HFF-Myc (cell line): ENCODE results near the gene KCNK18.

ENCODE experiments used
- DNase-seq: peaks from one replicate; pipeline ENCODE4 v3.0.0-alpha.2; 2011; ENCODE audit warnings: low read depth; ENCODE audit errors: extremely low read depth
- H3K4me3 ChIP-seq: replicated peaks from 2 replicates; pipeline ENCODE4 v1.5.1; 2011; ENCODE audit warnings: low read depth, mild to moderate bottlenecking, control low read depth, low read length
- TF ChIP-seq, protein P1 (sequence below): IDR thresholded peaks from 2 replicates; pipeline ENCODE4 v1.5.1; 2012; ENCODE audit warnings: mild to moderate bottlenecking, low read depth, low read length, control low read depth; ENCODE audit errors: missing control alignments

KCNK18 gene

DNA sequence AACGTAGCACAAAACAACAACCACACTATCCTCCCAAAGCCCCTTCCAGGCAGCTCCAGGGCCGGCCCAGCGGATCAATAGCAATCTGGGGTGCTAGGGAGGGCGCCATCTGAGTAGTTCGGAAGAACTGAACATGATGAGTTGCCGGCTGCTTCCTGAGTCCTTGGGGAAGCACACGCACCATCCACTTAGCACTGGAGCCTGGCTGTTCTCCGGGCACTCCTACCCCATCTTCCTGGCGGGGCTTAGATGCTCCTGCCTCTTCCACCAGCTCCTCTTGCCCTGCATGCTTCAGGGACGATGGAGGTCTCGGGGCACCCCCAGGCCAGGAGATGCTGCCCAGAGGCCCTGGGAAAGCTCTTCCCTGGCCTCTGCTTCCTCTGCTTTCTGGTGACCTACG is at the start of gene KCNK18:
Gene KCNK18, plus strand, starts transcription at position 301 of the 400 bp plus-strand sequence. Its CDS starts 0 bp downstream, at position 301.
- TF ChIP-seq, protein P1, sequence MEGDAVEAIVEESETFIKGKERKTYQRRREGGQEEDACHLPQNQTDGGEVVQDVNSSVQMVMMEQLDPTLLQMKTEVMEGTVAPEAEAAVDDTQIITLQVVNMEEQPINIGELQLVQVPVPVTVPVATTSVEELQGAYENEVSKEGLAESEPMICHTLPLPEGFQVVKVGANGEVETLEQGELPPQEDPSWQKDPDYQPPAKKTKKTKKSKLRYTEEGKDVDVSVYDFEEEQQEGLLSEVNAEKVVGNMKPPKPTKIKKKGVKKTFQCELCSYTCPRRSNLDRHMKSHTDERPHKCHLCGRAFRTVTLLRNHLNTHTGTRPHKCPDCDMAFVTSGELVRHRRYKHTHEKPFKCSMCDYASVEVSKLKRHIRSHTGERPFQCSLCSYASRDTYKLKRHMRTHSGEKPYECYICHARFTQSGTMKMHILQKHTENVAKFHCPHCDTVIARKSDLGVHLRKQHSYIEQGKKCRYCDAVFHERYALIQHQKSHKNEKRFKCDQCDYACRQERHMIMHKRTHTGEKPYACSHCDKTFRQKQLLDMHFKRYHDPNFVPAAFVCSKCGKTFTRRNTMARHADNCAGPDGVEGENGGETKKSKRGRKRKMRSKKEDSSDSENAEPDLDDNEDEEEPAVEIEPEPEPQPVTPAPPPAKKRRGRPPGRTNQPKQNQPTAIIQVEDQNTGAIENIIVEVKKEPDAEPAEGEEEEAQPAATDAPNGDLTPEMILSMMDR = no peak
- no peak for DNase-seq
- H3K4me3 ChIP-seq = no peak within 1 kb of the TSS

DNA sequence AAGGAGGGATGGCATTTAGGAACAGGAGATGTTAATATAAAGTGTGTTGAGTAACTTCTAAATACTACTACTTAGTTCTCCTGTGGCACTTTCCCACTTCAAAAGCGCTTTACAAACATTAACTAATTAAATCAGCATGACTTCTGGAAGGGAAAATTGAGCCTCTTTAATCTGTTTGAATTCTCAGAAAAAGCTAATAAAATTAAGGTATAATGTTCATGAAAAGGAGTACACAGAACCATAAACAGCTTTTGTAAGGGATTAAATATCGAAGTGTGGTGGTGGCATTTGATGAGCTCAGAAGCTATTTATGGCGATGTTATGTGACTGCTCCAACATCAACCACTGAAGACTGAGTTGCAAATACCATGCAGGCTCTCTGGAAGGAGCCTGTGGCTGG is 49.0 kb upstream of the KCNK18 start:
- DNase-seq = no peak
- TF ChIP-seq, protein P1 = no peak
- H3K4me3 ChIP-seq = no peak overlapping the region

DNA sequence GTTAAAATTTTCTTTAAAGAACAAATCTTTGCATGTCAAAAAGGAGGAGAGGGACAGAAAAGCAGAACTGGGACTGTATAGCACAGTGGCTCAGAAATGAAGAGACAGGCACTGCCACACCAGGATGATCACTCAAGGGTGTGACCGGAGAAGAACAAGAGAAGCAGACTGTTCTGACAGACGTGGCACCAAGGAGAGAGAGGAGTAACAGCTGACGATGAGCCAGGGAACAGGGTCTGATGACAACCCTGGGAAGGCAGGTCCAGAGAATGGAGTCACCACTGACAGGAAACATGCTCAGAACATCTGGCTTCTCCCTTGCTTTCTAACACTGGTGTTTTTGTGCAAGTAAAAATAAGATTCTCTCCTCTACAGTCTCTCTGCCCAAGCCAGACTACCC is 44.6 kb upstream of the KCNK18 start:
- no peak for DNase-seq
- H3K4me3 ChIP-seq = no peak overlapping the region
- TF ChIP-seq, protein P1 = no peak

DNA sequence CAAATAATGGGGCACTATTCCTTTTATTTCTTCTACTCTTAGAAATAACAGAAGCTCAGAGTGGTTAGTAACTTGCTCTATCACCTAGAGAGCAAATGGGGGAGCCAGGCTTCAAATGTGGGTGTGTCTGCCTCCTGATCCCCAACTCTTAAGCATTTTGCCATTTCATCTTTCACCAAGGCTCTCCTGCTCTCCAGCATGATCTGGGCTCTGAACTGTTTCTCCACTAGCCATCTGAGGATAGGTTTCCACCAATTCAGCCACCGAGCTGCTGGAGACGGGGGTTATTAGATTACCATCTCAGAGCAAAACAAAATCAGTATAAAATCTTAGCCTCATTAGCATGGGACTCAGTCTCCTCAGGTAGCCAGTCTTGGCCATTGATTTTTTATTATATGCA is 39.0 kb upstream of the KCNK18 start:
- H3K4me3 ChIP-seq = no peak overlapping the region
- DNase-seq = no peak
- TF ChIP-seq, protein P1 = no peak

DNA sequence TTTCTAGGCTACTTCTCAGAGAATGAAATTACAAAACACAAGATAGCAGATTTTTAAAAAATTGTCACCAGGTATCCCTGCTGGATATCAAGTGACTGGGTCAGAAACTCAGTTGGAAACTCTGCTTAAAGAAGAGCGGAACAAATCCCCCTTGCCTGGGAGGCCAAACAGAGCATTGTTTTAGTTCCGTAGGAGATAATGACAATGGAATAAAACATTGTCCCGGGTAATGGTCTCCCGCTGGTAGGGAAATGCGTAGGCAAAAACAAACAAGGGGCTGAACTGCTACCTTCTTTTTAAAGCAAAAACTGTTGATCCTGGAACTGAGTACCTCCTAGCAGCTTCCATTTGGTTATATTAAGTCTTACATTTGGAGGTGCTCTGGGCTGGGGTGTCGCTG is 37.9 kb upstream of the KCNK18 start:
- no peak for DNase-seq
- no peak overlapping the region for H3K4me3 ChIP-seq
- TF ChIP-seq, protein P1 = no peak

DNA sequence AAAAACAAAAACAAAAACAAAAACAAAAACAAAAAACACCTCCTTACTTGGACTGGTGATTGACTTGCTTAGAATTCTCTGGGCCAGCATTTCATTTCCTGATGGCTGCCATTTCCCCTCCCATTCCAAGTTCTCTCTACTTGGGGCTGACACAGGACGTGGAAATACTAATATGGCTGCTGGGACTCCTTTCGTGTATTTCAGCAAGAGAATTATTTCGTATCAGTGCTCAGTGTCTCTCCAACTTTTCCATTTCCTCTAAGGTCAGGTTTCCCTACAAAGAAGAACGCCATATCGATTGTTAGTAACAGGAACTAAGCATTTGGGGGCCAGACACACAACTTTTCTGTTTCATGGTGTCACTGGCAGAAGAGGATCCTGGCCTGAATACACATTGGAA is 36.7 kb upstream of the KCNK18 start:
- DNase-seq = no peak

DNA sequence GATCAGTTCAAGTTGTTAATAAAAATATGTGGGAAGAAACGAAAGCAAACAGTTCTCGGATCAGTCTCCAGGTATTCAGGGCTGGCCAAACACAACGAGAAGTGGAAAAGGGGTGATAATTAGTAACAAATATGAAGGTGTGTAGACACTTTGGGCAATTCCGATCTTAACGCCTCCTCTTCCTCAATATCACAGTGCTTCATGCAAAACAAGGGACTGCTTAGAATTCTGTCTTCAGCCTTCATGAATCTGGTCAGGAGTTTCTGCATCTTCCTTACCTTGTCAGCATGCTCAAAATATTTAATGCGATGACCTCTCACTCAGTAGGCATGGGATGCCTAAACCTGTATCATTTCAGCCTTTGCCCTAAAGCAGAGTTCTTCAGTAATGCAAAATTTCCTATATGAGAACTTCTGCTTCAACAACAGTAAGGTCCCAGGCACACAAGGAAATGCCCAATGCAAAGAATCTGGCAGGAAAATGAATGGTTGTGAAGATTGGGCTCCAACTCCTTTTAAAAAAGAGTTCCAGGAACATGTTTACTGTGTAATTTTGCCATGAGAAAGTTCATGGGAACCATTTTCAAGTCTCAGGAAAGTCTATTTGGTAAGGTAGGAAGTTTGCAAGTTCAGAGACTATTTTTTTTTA is 35.8 kb upstream of the KCNK18 start:
- TF ChIP-seq, protein P1 = no peak
- H3K4me3 ChIP-seq = no peak overlapping the region
- no peak for DNase-seq

More for the DNA sequence above, 36.7 kb upstream of the KCNK18 start:
- TF ChIP-seq, protein P1 = no peak
- H3K4me3 ChIP-seq = no peak overlapping the region
